HEK293T (cell line): ENCODE data around the gene C7.
"Not testable (repeated sequence)": the region's sequence is repeated elsewhere in the genome, so short reads cannot be mapped to it uniquely, and the experiment has no call there.

ENCODE experiments used
- CTCF ChIA-PET: fragments of 350-600 bp; formaldehyde crosslinking; extraction: SDS; loops from one replicate; lab custom pipeline; 2021; ENCODE audit warnings: antibody characterized with exemption, inconsistent platforms; lab: Yijun Ruan, JAX
- POLR2A ChIA-PET: fragments of 350-600 bp; formaldehyde crosslinking; extraction: SDS; loops from one replicate; lab custom pipeline; 2020; ENCODE audit warnings: antibody characterized with exemption, inconsistent platforms; lab: Yijun Ruan, JAX
- DNase-seq: peaks from one replicate; pipeline ENCODE4 v3.0.0; 2012; ENCODE audit warnings: mixed read lengths; ENCODE audit errors: extremely low spot score
- ARNT ChIP-seq: fragments of 450-650 bp; IDR thresholded peaks from 2 replicates; pipeline ENCODE4 v1.6.1; 2017; ENCODE audit warnings: mild to moderate bottlenecking
- BHLHE40 ChIP-seq: fragments of 450-650 bp; IDR thresholded peaks from 2 replicates; pipeline ENCODE4 v1.6.1; 2016; ENCODE audit warnings: mild to moderate bottlenecking, moderate library complexity, borderline replicate concordance
- CTBP1 ChIP-seq: fragments of 450-650 bp; IDR thresholded peaks from 2 replicates; pipeline ENCODE4 v1.6.1; 2016; ENCODE audit warnings: borderline replicate concordance
- ELF4 ChIP-seq: fragments of 450-650 bp; IDR thresholded peaks from 2 replicates; pipeline ENCODE4 v1.6.1; 2017; ENCODE audit warnings: antibody characterized with exemption
- FOXA1 ChIP-seq: fragments of 450-650 bp; IDR thresholded peaks from 2 replicates; pipeline ENCODE4 v1.6.1; 2016; ENCODE audit warnings: mild to moderate bottlenecking
- FOXK2 ChIP-seq: fragments of 450-650 bp; IDR thresholded peaks from 2 replicates; pipeline ENCODE4 v1.6.1; 2016; ENCODE audit warnings: mild to moderate bottlenecking
- FOXM1 ChIP-seq: fragments of 450-650 bp; IDR thresholded peaks from 2 replicates; pipeline ENCODE4 v1.6.1; 2017; ENCODE audit warnings: mild to moderate bottlenecking, borderline replicate concordance
- HDGF ChIP-seq: fragments of 450-650 bp; IDR thresholded peaks from 2 replicates; pipeline ENCODE4 v1.6.1; 2017; ENCODE audit warnings: antibody characterized with exemption, borderline replicate concordance
- L3MBTL2 ChIP-seq: fragments of 450-650 bp; conservative IDR thresholded peaks from 2 replicates; pipeline ENCODE4 v1.6.1; 2016; ENCODE audit warnings: mild to moderate bottlenecking
- LEF1 ChIP-seq: fragments of 450-650 bp; IDR thresholded peaks from 2 replicates; pipeline ENCODE4 v1.6.1; 2017; ENCODE audit warnings: mild to moderate bottlenecking, borderline replicate concordance
- NFRKB ChIP-seq: fragments of 450-650 bp; IDR thresholded peaks from 2 replicates; pipeline ENCODE4 v1.6.1; 2016; ENCODE audit warnings: mild to moderate bottlenecking, moderate library complexity
- SP1 ChIP-seq: fragments of 450-650 bp; IDR thresholded peaks from 2 replicates; pipeline ENCODE4 v1.6.1; 2017
- SUZ12 ChIP-seq: fragments of 450-650 bp; IDR thresholded peaks from 2 replicates; pipeline ENCODE4 v1.6.1; 2016; ENCODE audit warnings: mild to moderate bottlenecking
- TARDBP ChIP-seq: fragments of 450-650 bp; IDR thresholded peaks from 2 replicates; pipeline ENCODE4 v1.6.1; 2016
- ZNF384 ChIP-seq: fragments of 450-650 bp; IDR thresholded peaks from 2 replicates; pipeline ENCODE4 v1.6.1; 2016
- TF ChIP-seq, protein P1 (sequence below): fragments of 450-650 bp; IDR thresholded peaks from 2 replicates; pipeline ENCODE4 v1.6.1; 2016

The C7 gene

DNA sequence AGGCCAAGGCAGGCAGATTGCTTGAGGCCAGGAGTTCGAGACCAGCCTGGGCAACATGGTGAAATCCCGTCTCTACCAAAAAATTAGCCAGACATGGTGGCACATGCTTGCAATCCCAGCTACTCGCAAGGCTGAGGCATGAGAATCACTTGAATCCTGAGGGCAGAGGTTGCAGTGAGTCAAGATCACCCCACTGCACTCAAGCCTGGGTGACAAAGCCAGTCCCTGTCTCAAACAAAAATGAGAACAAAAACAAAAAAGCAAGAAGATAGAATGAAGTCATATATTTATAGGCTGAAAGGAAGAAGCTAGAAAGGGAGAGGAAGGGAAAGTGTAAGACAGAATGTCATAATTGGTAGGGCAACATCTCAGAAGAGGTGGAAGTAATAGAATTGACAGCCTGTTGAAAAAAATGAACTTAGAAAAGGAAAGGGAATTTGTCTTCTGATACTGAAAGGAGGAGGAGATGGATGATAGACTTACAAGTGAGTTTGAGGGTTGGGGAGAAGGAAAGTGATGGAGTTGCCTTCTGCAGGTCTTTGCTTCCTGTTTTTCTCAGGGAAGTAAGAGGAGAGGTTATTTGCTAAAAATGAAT lies 35.9 kb upstream of the C7 start:
- POLR2A ChIA-PET = no interaction called here
- TF ChIP-seq, protein P1, sequence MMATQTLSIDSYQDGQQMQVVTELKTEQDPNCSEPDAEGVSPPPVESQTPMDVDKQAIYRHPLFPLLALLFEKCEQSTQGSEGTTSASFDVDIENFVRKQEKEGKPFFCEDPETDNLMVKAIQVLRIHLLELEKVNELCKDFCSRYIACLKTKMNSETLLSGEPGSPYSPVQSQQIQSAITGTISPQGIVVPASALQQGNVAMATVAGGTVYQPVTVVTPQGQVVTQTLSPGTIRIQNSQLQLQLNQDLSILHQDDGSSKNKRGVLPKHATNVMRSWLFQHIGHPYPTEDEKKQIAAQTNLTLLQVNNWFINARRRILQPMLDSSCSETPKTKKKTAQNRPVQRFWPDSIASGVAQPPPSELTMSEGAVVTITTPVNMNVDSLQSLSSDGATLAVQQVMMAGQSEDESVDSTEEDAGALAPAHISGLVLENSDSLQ = no peak
- TF ChIP-seq FOXM1 (no peak), ARNT (no peak), TARDBP (no peak), ELF4 (no peak), ZNF384 (no peak), SUZ12 (no peak), L3MBTL2 (no peak), FOXA1 (no peak), NFRKB (no peak)
- DNase-seq = no peak
- CTCF ChIA-PET = interaction anchor here (0.6 kb wide), 2 partner anchors 73 to 1181 kb away, joined by 3 read pairs; no protein-coding TSS in a partner anchor

DNA sequence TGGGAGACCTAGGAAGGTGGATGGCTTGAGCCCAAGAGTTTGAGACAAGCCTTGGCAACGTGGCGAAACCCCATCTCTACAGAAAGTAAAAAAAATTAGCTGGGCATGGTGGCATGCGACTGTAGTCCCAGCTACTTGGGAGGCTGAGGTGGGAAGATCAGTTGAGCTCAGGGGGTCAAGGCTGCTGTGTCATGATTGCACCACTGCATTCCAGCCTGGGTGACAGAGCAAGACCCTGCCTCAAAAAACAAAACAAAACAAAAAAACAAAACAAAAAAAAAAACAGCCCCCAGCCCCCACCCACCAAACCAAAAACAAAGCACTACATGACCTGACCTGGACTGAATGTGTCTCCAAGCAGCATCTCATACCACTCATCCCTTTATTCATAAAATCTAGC lies 33.3 kb upstream of the C7 start:
- POLR2A ChIA-PET = no interaction called here

DNA sequence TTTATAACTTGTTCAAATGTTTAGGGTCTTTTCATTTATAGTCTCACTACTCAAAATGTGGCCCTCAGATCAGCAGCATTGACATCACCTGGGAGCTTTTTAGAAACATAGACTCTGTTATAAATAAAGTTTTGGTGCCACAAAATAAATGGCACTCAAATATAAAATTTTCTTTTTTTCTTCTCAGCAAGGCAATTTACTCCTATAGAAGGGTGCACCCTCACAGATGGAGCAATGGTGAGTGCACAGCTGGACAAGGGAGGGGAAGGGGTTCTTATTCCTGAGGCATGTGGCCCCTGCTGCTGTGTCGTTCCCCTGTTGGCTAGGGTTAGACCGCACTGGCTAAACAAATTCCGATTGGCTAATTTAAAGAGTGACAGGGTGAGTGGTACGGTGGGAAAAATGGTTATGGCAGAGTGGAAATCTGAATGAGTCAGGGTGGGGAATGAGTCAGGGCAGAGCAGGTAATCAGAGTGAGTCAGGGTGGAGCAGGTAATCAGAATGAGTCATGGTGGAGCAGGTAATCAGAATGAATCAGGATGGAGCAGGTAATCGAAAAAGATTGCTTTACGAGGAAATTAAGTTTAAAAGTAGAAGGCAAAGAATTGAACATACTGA lies 31.8 kb upstream of the C7 start:
- DNase-seq = no peak
- ChIA-PET CTCF (no interaction called here), POLR2A (no interaction called here)
- TF ChIP-seq ZNF384 = no peak
- no peak for TF ChIP-seq BHLHE40
- TF ChIP-seq FOXM1 = no peak
- no peak for TF ChIP-seq ELF4
- no peak for TF ChIP-seq HDGF
- TF ChIP-seq L3MBTL2 = no peak
- TF ChIP-seq SUZ12 = no peak
- no peak for TF ChIP-seq TARDBP
- no peak for TF ChIP-seq FOXA1
- no peak for TF ChIP-seq FOXK2

More for the DNA sequence above, 33.3 kb upstream of the C7 start:
- TF ChIP-seq FOXA1 (no peak), SP1 (no peak), CTBP1 (no peak), FOXM1 (no peak), BHLHE40 (no peak), L3MBTL2 (no peak), LEF1 (no peak), ZNF384 (no peak), FOXK2 (no peak), NFRKB (no peak), ELF4 (no peak), ARNT (no peak)
- TF ChIP-seq, protein P1 = no peak
- CTCF ChIA-PET = no interaction called here
- no peak for DNase-seq

DNA sequence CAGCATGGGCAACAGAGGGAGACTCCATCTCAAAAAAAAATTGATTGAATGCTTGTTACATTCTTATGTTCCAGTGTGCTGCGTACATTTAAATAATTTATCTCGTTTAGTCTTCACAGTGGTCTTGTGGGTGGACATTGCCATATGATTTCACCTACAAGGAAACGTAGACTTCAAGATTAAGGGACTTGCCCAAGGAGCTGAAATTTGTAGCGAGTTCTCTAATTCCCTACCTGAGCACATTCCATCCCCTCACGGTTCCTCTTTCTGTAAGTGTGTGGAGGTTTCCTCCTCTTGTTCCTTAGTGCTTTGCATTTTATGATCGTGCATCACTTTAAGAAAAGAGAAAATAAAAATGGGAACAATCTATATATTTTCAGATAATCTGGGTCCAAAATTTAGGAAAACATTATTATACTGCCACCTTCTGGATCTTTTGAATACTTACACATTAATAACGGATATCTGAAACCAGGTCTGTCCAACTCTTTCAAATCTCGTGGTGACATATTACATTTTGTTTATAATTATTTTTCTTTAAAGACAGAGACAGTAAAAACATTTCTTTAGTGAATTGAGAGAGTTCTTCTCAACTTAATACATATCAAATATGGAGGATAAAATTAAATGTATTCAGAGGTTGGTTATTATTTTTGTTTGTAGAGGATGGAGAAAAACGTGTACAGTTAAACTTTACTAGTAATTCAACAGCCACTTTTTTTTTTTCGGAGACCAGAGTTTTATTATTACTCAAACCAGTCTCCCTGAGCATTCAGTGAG lies 29.9 kb upstream of the C7 start:
- TF ChIP-seq ELF4 = no peak
- no peak for TF ChIP-seq NFRKB
- TF ChIP-seq HDGF = no peak
- no peak for TF ChIP-seq BHLHE40
- DNase-seq = peak; percentile 20
- POLR2A ChIA-PET = no interaction called here
- CTCF ChIA-PET = interaction anchor here (0.6 to 1.0 kb wide), 4 partner anchors 21 to 1136 kb away, joined by 3 to 7 read pairs (median 3); partner anchors contain the start of gene CARD6

DNA sequence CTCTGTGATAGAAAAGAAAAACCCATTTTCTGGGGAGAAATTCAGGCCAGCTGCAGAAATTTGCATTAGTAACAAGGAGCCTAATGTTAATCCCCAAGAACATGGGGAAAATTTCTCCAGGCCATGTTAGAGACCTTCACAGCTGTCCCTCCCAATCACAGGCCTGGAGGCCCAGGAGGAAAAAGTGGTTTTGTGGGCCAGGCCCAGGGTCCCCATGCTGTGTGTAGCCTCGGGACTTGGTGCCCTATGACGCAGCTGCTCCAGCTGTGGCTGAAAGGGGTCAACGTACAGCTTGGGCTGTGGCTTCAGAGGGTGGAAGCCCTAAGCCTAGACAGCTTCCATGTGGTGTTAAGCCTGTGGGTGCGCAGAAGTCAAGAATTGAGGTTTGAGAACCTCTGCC lies 27.0 kb upstream of the C7 start:
- ChIA-PET CTCF (no interaction called here), POLR2A (no interaction called here)
- TF ChIP-seq CTBP1 (no peak), TARDBP (no peak), FOXM1 (no peak), LEF1 (no peak), SP1 (no peak), L3MBTL2 (no peak), SUZ12 (no peak)
- TF ChIP-seq, protein P1 = no peak
- DNase-seq = no peak

DNA sequence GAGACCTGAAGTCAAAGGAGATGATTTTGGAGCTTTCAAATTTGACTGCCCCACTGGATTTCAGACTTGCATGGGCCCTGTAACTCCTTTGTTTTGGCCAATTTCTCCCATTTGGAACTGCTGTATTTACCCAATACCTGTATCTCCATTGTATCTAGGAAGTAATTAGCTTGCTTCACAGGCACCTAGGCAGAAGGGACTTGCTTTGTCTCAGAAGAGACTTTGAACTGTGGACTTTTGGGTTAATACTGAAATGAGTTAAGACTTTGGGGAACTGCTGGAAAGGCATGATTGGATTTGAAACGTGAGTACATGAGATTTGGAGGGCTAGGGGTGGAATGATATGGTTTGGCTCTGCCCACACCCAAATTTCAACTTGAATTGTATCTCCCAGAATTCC lies 26.2 kb upstream of the C7 start:
- CTCF ChIA-PET, DNase-seq, POLR2A ChIA-PET: not testable (repeated sequence)

DNA sequence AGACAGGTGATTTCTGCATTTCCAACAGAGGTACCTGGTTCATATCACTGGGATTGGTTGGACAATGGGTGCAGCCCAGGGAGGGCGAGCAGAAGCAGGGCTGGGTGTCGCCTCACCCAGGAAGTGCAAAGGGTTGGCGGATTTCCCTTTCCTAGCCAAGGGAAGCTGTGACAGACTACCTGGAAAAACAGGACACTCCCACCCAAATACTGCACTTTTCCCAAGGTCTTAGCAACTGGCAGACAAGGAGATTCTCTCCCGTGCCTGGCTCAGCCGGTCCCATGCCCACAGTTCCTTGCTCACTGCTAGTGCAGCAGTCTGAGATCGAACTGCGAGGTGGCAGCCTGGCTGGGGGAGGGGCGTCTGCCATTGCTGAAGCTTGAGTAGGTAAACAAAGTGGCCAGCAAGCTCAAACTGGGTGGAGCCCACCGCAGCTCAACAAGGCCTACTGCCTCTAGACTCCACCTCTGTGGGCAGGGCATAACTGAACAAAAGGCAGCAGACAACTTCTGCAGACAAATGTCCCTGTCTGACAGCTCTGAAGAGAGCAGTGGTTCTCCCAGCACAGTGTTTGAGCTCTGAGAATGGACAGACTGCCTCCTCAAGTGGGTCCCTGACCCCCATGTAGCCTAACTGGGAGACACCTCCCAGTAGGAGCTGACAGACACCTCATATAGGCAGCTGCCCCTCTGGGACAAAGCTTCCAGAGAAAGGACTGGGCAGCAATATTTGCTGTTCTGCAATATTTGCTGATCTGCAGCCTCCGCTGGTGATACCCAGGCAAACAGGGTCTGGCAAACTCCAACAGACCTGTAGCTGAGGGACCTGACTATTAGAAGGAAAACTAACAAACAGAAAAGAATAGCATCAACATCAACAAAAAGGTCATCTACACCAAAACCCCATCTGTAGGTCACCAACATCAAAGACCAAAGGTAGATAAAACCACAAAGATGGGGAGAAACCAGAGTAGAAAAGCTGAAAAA lies 13.6 kb upstream of the C7 start:
- CTCF ChIA-PET = interaction anchor here (0.8 kb wide), 1 partner anchor 9 kb away, joined by 3 read pairs; no protein-coding TSS in a partner anchor
- DNase-seq, POLR2A ChIA-PET: not testable (repeated sequence)
